ENCODE measurements around the gene SZRD1.

DNA sequence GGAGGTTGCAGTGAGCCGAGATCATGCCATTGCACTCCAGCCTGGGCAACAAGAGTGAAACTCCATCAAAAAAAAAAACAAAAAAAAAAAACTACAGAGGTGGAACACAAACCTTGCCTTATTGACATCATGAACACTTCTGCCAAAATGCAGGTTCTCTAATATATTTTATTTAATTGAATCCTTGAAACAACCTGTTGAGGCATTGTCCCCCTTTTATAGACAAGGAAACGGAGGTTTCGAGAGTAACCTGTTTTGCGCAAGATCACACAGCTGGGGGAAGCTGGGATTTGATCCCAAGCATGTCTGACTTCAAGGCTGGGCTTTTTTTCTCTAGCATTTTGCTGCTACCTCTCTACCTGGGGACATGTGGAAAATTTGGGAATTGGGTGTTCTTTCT lies 2.8 kb downstream of the SZRD1 start:
- TF ChIP-seq, protein P1, sequence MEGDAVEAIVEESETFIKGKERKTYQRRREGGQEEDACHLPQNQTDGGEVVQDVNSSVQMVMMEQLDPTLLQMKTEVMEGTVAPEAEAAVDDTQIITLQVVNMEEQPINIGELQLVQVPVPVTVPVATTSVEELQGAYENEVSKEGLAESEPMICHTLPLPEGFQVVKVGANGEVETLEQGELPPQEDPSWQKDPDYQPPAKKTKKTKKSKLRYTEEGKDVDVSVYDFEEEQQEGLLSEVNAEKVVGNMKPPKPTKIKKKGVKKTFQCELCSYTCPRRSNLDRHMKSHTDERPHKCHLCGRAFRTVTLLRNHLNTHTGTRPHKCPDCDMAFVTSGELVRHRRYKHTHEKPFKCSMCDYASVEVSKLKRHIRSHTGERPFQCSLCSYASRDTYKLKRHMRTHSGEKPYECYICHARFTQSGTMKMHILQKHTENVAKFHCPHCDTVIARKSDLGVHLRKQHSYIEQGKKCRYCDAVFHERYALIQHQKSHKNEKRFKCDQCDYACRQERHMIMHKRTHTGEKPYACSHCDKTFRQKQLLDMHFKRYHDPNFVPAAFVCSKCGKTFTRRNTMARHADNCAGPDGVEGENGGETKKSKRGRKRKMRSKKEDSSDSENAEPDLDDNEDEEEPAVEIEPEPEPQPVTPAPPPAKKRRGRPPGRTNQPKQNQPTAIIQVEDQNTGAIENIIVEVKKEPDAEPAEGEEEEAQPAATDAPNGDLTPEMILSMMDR (IDR thresholded peaks at IDR 0.05): no peak
- TF ChIP-seq POLR2AphosphoS5 (IDR thresholded peaks at IDR 0.05): no peak
- TF ChIP-seq POLR2A (IDR thresholded peaks at IDR 0.05): no peak
- no peak for TF ChIP-seq EP300 (IDR thresholded peaks at IDR 0.05)

Measured in sigmoid colon (tissue), 4 donors.